ENCODE data around the gene SLC39A1.

SLC39A1 gene

GRCh38 chr1:153991806-153992205 lies 28.5 kb upstream of the SLC39A1 start:
- peak overlapping the region; percentile 96 for H3K4me3 ChIP-seq
- no peak for DNase-seq (ENCODE audit: low spot score)
- peak overlapping the region; percentile 91 to 96 for H3K27ac ChIP-seq
- no peak for TF ChIP-seq CTCF (IDR thresholded peaks at IDR 0.05)

- TF ChIP-seq CTCF (IDR thresholded peaks at IDR 0.05) = no peak
- no peak for DNase-seq (ENCODE audit: low spot score)
- Histone ChIP-seq H3K4me3 (peak overlapping the region; percentile 96), H3K27ac (peak overlapping the region; percentile 91 to 96)
Measured at GRCh38 chr1:153991151-153991630, 27.9 kb upstream of the SLC39A1 start.

- peak within 1 kb of the TSS; percentile 91 to 96 for H3K27ac ChIP-seq
- TF ChIP-seq CTCF (IDR thresholded peaks at IDR 0.05) = no peak
- peak within 1 kb of the TSS; percentile 96 for H3K4me3 ChIP-seq
- DNase-seq (ENCODE audit: low spot score) = peak; percentile 94
Measured at GRCh38 chr1:153990468-153991150, 27.3 kb upstream of the SLC39A1 start, which contains the start of gene RPS27. TSS of gene RPS27 (plus strand) at chr1:153990762. CDS start at chr1:153990797, 35 bp downstream.

- TF ChIP-seq CTCF (IDR thresholded peaks at IDR 0.05) = no peak
- DNase-seq (ENCODE audit: low spot score) = no peak
- no peak overlapping the region for H3K27ac ChIP-seq
- H3K4me3 ChIP-seq = no peak overlapping the region
Measured at GRCh38 chr1:153987621-153988020, 24.3 kb upstream of the SLC39A1 start.

- peak within 1 kb of the TSS; percentile 83 for H3K4me3 ChIP-seq
- peak; percentile 96 for DNase-seq (ENCODE audit: low spot score)
Measured at GRCh38 chr1:153985941-153986761, 22.8 kb upstream of the SLC39A1 start, which contains the start of gene RAB13. TSS of gene RAB13 (minus strand) at chr1:153986339. CDS start at chr1:153986236, 103 bp downstream.

GRCh38 chr1:153985341-153985912 lies 22.1 kb upstream of the SLC39A1 start:
- peak; percentile 86 for DNase-seq (ENCODE audit: low spot score)
- Histone ChIP-seq H3K27ac (peak overlapping the region; percentile 86 to 90), H3K4me3 (peak overlapping the region; percentile 83)
- TF ChIP-seq CTCF (IDR thresholded peaks at IDR 0.05) = no peak

More at GRCh38 chr1:153985941-153986761, 22.8 kb upstream of the SLC39A1 start, which contains the start of gene RAB13:
- peak within 1 kb of the TSS; percentile 86 to 90 for H3K27ac ChIP-seq
- no peak for TF ChIP-seq CTCF (IDR thresholded peaks at IDR 0.05)
